Retina (tissue), 1 donor: ENCODE data around the gene ERBB2.

Source experiments
- DNase-seq: peaks from one replicate; pipeline ENCODE4 v3.0.0-alpha.2; 2016

The ERBB2 gene

GRCh38 chr17:39666231-39666600 is 33.6 kb upstream of the ERBB2 start:
- no peak for DNase-seq

GRCh38 chr17:39666601-39667261 is 33.1 kb upstream of the ERBB2 start:
- peak; percentile 47 for DNase-seq

- peak; percentile 57 for DNase-seq
These were observed 32.5 kb upstream of the ERBB2 start for GRCh38 chr17:39667262-39667944.

- DNase-seq: peak; percentile 82
These were observed 31.6 kb upstream of the ERBB2 start, which contains the start of gene PNMT for GRCh38 chr17:39667945-39668924. TSS of gene PNMT (plus strand) at chr17:39668453. CDS start at chr17:39668476, 23 bp downstream.

GRCh38 chr17:39669897-39670735 is 29.7 kb upstream of the ERBB2 start:
- DNase-seq: no peak

- no peak for DNase-seq
These were observed 29.1 kb upstream of the ERBB2 start for GRCh38 chr17:39670746-39671145.

- peak; percentile 65 for DNase-seq
These were observed 28.0 kb upstream of the ERBB2 start for GRCh38 chr17:39671651-39672521.

GRCh38 chr17:39672522-39673334 is 27.1 kb upstream of the ERBB2 start:
- no peak for DNase-seq

GRCh38 chr17:39673335-39674081 is 26.4 kb upstream of the ERBB2 start:
- no peak for DNase-seq

GRCh38 chr17:39674179-39674578 is 25.7 kb upstream of the ERBB2 start:
- DNase-seq: no peak

- DNase-seq: no peak
These were observed 25.0 kb upstream of the ERBB2 start for GRCh38 chr17:39674702-39675389.

GRCh38 chr17:39675390-39676082 is 24.3 kb upstream of the ERBB2 start:
- no peak for DNase-seq

GRCh38 chr17:39676198-39676819 is 23.6 kb upstream of the ERBB2 start:
- no peak for DNase-seq

GRCh38 chr17:39677072-39677471 is 22.8 kb upstream of the ERBB2 start:
- DNase-seq: no peak

GRCh38 chr17:39677542-39678339 is 22.1 kb upstream of the ERBB2 start:
- no peak for DNase-seq

- DNase-seq: no peak
These were observed 21.3 kb upstream of the ERBB2 start for GRCh38 chr17:39678340-39679116.
